Measurements from ENCODE around the gene MRPS35. TPM values are rescaled to one million over a fixed set of nuclear protein-coding genes. Genes with fewer than 3 reads are reported as not detected.

MRPS35 gene
- 10 to 100 TPM; 41.5 to 56.0 TPM for total RNA-seq

DNA sequence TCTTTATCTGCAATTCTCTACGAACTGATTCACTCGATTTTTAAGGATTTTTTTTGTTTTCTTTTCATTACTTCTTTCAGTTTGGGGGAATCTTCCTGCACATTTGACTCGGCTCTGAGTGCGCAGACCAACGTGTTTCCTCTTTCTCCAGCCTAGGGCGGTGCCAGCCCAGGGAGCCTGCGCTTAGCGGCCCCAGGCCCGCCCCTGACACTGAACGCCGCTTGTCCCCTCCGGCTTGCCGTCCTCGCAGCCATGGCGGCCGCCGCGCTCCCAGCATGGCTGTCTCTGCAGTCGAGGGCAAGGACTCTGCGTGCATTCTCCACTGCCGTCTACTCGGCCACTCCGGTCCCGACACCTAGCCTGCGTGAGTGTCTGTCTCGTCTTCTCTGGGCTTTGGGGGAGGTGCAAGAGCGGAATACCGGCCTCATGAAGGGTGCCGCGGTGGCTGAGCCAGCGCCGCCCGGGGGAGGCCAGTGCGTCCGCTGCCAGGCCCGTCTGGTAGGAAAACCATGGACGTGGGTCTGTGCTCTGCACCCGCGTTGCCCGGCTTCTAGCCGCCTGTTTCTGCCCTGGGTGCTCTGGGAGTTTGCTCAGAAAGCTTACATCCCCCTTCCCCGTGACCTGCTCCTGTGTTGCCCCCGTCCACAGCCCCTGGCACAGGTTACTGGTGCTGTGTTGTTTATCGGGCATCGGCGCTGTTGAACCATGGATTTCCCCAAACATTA, at the start of gene MRPS35:
TSS of gene MRPS35 (plus strand) at position 241 of the 725 bp plus-strand sequence. CDS start at position 253, 12 bp downstream.
- Histone ChIP-seq H3K4me1 (peaks cover 0 to 27% of the 10 kb centered on the region in 2 donors), H3K9me3 (no peaks in the 10 kb centered on the region), H3K27me3 (no peaks in the 10 kb centered on the region), H3K36me3 (no peaks in the 10 kb centered on the region), H3K4me3 (peak within 1 kb of the TSS; percentile 90 to 99), H3K27ac (peak within 1 kb of the TSS; percentile 86 to 88)
- TF ChIP-seq, protein P1, sequence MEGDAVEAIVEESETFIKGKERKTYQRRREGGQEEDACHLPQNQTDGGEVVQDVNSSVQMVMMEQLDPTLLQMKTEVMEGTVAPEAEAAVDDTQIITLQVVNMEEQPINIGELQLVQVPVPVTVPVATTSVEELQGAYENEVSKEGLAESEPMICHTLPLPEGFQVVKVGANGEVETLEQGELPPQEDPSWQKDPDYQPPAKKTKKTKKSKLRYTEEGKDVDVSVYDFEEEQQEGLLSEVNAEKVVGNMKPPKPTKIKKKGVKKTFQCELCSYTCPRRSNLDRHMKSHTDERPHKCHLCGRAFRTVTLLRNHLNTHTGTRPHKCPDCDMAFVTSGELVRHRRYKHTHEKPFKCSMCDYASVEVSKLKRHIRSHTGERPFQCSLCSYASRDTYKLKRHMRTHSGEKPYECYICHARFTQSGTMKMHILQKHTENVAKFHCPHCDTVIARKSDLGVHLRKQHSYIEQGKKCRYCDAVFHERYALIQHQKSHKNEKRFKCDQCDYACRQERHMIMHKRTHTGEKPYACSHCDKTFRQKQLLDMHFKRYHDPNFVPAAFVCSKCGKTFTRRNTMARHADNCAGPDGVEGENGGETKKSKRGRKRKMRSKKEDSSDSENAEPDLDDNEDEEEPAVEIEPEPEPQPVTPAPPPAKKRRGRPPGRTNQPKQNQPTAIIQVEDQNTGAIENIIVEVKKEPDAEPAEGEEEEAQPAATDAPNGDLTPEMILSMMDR (IDR thresholded peaks at IDR 0.05): peak in 1 of 2 donors; percentile 19
- peak; percentile 86 for DNase-seq (ENCODE audit: low spot score)

DNA sequence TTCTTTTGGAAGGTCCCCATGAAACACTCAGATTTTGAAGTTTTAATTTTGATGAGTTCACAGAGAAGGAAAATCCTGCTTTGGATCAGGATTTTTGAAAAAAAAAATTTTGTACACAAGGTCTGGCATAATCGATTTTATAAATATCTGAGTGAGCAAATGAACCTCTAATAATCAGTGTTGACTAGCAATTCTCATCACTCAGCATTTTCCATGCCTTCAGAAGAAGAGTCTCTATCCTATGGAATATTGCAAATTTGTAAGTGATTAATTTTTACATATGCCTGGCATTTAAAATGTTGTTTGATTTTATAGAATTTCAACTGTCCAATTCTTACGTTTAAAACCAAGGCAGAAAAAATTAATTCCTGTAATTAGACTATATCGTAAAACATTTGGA, 44.9 kb upstream of the MRPS35 start:
- Histone ChIP-seq H3K4me1 (no peaks in the 10 kb centered on the region), H3K27me3 (no peaks in the 10 kb centered on the region), H3K4me3 (no peak overlapping the region), H3K36me3 (peaks cover 51% of the 10 kb centered on the region), H3K9me3 (no peaks in the 10 kb centered on the region), H3K27ac (no peak overlapping the region)
- no peak for DNase-seq (ENCODE audit: low spot score)
- TF ChIP-seq, protein P1 (IDR thresholded peaks at IDR 0.05): no peak

DNA sequence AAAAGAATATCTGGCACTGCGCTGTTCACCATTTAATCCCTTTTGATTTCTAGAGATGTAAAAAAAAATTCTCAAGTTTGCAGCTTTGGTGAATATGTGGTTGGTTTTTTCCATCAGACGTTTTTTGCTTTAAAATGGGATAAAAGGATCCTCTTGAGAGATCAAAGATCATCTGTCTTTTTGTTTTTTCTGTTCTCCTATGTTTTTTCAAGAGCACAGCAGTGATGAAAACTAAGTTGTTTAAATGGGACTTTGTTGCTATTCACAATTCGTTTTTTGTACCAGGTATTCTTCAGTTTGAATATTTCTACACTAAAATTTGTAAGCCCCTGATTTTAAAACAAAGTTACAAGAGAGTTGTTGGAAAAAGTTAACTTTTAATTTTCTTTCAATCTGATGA, 44.1 kb upstream of the MRPS35 start:
- TF ChIP-seq, protein P1 (IDR thresholded peaks at IDR 0.05): no peak
- no peak for DNase-seq (ENCODE audit: low spot score)
- H3K36me3 ChIP-seq: peaks cover 49% of the 10 kb centered on the region
- H3K27ac ChIP-seq: no peak overlapping the region
- no peak overlapping the region for H3K4me3 ChIP-seq
- H3K27me3 ChIP-seq: no peaks in the 10 kb centered on the region
- no peaks in the 10 kb centered on the region for H3K4me1 ChIP-seq
- no peaks in the 10 kb centered on the region for H3K9me3 ChIP-seq

DNA sequence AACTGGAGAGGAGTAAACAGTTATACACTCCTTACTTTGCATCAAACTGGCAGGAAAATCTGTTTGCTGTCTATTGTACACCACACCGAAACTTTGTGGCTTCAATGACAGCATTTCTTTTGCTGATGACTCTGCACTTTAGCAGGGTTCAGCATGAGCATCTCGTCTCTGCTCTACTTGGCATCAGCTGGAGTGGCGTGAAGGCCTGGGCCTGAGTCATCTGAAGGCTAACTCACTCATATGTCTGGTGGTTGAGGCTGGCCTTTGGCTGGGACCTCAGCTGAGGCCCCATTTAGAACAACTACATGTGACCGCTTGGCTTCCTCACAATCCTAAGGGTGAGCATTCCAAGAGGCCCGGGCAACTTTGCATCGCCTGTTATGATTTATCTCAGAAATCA, 43.1 kb upstream of the MRPS35 start:
- no peak for DNase-seq (ENCODE audit: low spot score)
- no peak overlapping the region for H3K4me3 ChIP-seq
- H3K27ac ChIP-seq: no peak overlapping the region
- no peaks in the 10 kb centered on the region for H3K9me3 ChIP-seq
- peaks cover 0 to 9% of the 10 kb centered on the region in 2 donors for H3K4me1 ChIP-seq
- TF ChIP-seq, protein P1 (IDR thresholded peaks at IDR 0.05): no peak
- H3K36me3 ChIP-seq: peaks cover 50% of the 10 kb centered on the region
- no peaks in the 10 kb centered on the region for H3K27me3 ChIP-seq

DNA sequence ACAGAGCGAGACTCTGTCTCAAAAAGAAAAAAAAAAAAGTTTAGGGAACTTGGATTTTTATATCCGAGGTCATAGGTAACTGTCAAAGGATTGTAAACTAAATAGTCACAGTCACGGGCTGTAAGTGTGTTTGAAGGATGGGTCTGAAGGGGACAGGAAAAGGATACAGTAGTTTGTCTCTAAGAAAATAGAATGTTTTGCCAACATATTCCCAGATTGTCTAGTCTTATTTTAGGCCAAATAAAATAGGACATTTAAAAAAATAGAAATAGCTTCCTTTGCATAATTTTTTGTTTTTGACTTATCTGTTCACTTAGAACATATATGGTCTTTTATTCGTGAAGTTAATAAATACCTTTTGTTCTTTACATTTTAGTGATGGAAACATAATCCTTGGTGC, 38.6 kb upstream of the MRPS35 start:
- Histone ChIP-seq H3K4me1 (peaks cover 0 to 30% of the 10 kb centered on the region in 2 donors), H3K36me3 (peaks cover 42% of the 10 kb centered on the region), H3K27ac (peak overlapping the region; percentile 46 to 47), H3K9me3 (no peaks in the 10 kb centered on the region), H3K4me3 (no peak overlapping the region), H3K27me3 (no peaks in the 10 kb centered on the region)
- DNase-seq (ENCODE audit: low spot score): no peak
- TF ChIP-seq, protein P1 (IDR thresholded peaks at IDR 0.05): no peak
